GM12872 (cell line): ENCODE measurements around the gene UBE2V1.

Source experiments
- TF ChIP-seq, protein P1 (sequence below): IDR thresholded peaks from 3 replicates; pipeline ENCODE4 v1.5.1; 2011; ENCODE audit warnings: low read depth, mild to moderate bottlenecking, low read length, moderate library complexity; ENCODE audit not compliant: insufficient read depth

Gene UBE2V1

GRCh38 chr20:50107796-50108331 lies 5.1 kb downstream of the UBE2V1 start:
- TF ChIP-seq, protein P1, sequence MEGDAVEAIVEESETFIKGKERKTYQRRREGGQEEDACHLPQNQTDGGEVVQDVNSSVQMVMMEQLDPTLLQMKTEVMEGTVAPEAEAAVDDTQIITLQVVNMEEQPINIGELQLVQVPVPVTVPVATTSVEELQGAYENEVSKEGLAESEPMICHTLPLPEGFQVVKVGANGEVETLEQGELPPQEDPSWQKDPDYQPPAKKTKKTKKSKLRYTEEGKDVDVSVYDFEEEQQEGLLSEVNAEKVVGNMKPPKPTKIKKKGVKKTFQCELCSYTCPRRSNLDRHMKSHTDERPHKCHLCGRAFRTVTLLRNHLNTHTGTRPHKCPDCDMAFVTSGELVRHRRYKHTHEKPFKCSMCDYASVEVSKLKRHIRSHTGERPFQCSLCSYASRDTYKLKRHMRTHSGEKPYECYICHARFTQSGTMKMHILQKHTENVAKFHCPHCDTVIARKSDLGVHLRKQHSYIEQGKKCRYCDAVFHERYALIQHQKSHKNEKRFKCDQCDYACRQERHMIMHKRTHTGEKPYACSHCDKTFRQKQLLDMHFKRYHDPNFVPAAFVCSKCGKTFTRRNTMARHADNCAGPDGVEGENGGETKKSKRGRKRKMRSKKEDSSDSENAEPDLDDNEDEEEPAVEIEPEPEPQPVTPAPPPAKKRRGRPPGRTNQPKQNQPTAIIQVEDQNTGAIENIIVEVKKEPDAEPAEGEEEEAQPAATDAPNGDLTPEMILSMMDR = no peak

- TF ChIP-seq, protein P1 = no peak
Observed at GRCh38 chr20:50107086-50107660, 5.8 kb downstream of the UBE2V1 start.

GRCh38 chr20:50101887-50102286 lies 11.1 kb downstream of the UBE2V1 start:
- TF ChIP-seq, protein P1 = no peak

DNA sequence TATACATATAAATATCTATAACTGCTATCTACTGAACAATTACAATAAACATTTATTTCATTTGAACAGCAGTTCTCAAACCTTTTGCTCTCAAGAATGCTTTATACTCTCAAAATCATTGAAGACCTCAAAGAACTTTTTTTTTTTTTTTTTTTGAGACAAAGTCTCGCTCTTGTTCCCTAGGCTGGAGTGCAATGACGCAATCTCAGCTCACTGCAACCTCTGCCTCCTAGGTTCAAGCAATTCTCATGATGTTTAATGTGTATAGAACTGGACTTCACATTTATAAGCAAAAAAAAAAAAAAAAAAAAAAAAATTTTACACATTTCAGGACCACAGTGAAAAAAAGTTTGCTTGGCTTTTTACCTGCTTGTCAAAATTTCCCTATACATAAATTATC lies 11.7 kb downstream of the UBE2V1 start:
- TF ChIP-seq, protein P1 = no peak

- TF ChIP-seq, protein P1 = no peak
Observed at GRCh38 chr20:50100552-50100951, 12.4 kb downstream of the UBE2V1 start.

DNA sequence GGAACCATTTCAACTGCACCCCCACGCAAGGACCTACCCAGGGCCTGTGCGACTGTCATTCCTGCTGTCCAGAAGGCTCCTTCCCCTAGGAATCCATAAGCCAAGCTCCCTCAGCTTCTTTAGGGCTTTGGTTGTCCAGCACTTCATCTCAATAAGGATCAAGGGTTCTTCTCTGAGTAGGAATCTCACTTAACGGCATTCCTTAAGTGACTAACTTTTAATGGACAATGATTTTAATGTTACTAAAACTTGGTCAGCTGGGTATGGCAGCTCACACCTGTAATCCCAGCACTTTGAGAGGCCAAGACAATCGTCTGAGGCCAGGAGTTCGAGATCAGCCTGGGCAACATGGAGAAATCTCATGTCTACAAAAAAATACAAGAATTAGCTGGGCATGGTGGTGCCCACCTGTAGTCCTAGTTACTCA lies 13.4 kb downstream of the UBE2V1 start:
- TF ChIP-seq, protein P1 = no peak

DNA sequence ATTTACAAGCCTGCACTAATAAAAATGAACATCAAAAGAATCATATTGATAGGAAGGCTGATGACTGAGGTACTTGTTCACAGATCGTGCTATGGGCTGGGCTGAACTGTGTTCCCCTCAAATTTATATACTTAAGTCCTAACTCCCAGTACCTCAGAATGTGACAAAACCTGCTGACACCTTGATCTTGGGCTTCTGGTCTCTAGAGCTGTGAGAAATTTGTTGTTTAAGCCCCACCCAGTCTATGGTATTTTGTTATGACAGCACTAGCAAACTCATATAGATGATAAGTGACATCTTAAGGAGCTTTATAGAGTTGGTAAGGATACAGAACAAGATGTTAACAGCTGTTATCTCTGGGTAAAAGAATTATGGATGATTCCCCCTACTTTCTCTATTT lies 13.8 kb downstream of the UBE2V1 start:
- TF ChIP-seq, protein P1 = no peak
